PC-9 (cell line): ENCODE measurements around the gene SPINK13.
"Not testable (repeated sequence)": the region's sequence is repeated elsewhere in the genome, so short reads cannot be mapped to it uniquely, and the experiment has no call there.

Experiments
- CTCF ChIP-seq: fragments of 200-600 bp; sonication (generic); conservative IDR thresholded peaks from 2 replicates; pipeline ENCODE4 v1.6.1; 2017; ENCODE audit warnings: mixed run types, antibody characterized with exemption, mild to moderate bottlenecking, moderate library complexity
- EZH2 ChIP-seq: fragments of 200-600 bp; sonication (generic); IDR thresholded peaks from 2 replicates; pipeline ENCODE4 v1.8.0; 2017; ENCODE audit warnings: antibody characterized with exemption, low read depth

DNA sequence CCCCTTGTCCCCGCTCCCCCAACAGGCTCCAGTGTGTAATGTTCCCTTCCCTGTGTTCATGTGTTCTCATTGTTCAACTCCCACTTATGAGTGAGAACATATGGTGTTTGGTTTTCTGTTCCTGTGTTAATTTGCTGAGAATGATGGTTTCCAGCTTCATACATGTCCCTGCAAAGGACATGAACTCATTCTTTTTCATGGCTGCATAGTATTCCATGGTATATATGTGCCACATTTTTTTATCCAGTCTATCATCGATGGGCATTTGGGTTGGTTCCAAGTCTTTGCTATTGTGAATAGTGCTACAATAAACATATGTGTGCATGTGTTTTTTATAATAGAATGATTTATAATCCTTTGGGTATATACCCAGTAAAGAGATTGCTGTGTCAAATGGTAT lies 6.5 kb downstream of the SPINK13 start:
- not testable (repeated sequence) for TF ChIP-seq CTCF, EZH2
